H9 (cell line): Measurements from ENCODE around the gene GUCA1C. TPM values are rescaled to one million over a fixed set of nuclear protein-coding genes. Genes with fewer than 3 reads are reported as not detected.

ENCODE experiments used
- DNase-seq: peaks from one replicate; pipeline ENCODE4 v3.0.0-alpha.2; 2017
- H2AFZ ChIP-seq: one replicate; pipeline ENCODE4 v1.6.1; 2013; ENCODE audit warnings: mild to moderate bottlenecking, low read length, control low read depth, moderate library complexity
- H2AK5ac ChIP-seq: 2 replicates; pipeline ENCODE4 v1.6.1; 2013; ENCODE audit warnings: low read length, control low read depth, mixed read lengths; ENCODE audit not compliant: insufficient read length
- H2BK120ac ChIP-seq: one replicate; pipeline ENCODE4 v1.6.1; 2013; ENCODE audit warnings: low read depth, mild to moderate bottlenecking, low read length, control low read depth, inconsistent platforms; ENCODE audit not compliant: poor library complexity, severe bottlenecking
- H2BK12ac ChIP-seq: 2 replicates; pipeline ENCODE4 v1.6.1; 2013; ENCODE audit warnings: low read length, control low read depth, mixed read lengths, low read depth; ENCODE audit not compliant: insufficient read length
- H2BK15ac ChIP-seq: 2 replicates; pipeline ENCODE4 v1.6.1; 2013; ENCODE audit warnings: low read depth, low read length, control low read depth
- H2BK20ac ChIP-seq: one replicate; pipeline ENCODE4 v1.6.1; 2013; ENCODE audit warnings: low read depth, mild to moderate bottlenecking, low read length, control low read depth, inconsistent platforms; ENCODE audit not compliant: poor library complexity, severe bottlenecking
- H2BK5ac ChIP-seq: 2 replicates; pipeline ENCODE4 v1.6.1; 2013; ENCODE audit warnings: low read length, control low read depth, mixed read lengths; ENCODE audit not compliant: insufficient read length
- H3K14ac ChIP-seq: 2 replicates; pipeline ENCODE4 v1.6.1; 2013; ENCODE audit warnings: low read length, control low read depth; ENCODE audit not compliant: insufficient read depth
- H3K18ac ChIP-seq: 2 replicates; pipeline ENCODE4 v1.6.1; 2013; ENCODE audit warnings: low read depth, mild to moderate bottlenecking, mixed read lengths, low read length, control low read depth; ENCODE audit not compliant: insufficient read length
- H3K23ac ChIP-seq: 2 replicates; pipeline ENCODE4 v1.6.1; 2013; ENCODE audit warnings: low read length, control low read depth, mixed read lengths, low read depth; ENCODE audit not compliant: insufficient read length
- H3K23me2 ChIP-seq: 2 replicates; pipeline ENCODE4 v1.6.1; 2013; ENCODE audit warnings: low read depth, mild to moderate bottlenecking, mixed read lengths, low read length, control low read depth; ENCODE audit not compliant: insufficient read length, poor library complexity, severe bottlenecking
- H3K27ac ChIP-seq: 2 replicates; pipeline ENCODE4 v1.5.1; 2013; ENCODE audit warnings: low read length, control low read depth, mixed read lengths, low read depth; ENCODE audit not compliant: insufficient read length
- H3K27me3 ChIP-seq: 2 replicates; pipeline ENCODE4 v1.6.1; 2013; ENCODE audit warnings: low read length, control low read depth, inconsistent platforms; ENCODE audit not compliant: insufficient read depth
- H3K4ac ChIP-seq: 2 replicates; pipeline ENCODE4 v1.6.1; 2013; ENCODE audit warnings: low read depth, mild to moderate bottlenecking, control low read depth, inconsistent platforms, low read length, moderate library complexity
- H3K4me1 ChIP-seq: 2 replicates; pipeline ENCODE4 v1.6.1; 2013; ENCODE audit warnings: low read length, control low read depth, inconsistent platforms; ENCODE audit not compliant: insufficient read depth
- H3K4me2 ChIP-seq: 2 replicates; pipeline ENCODE4 v1.6.1; 2013; ENCODE audit warnings: low read length, control low read depth, mixed read lengths; ENCODE audit not compliant: insufficient read length, insufficient read depth
- H3K56ac ChIP-seq: 2 replicates; pipeline ENCODE4 v1.6.1; 2013; ENCODE audit warnings: low read depth, mild to moderate bottlenecking, mixed read lengths, low read length, control low read depth; ENCODE audit not compliant: insufficient read length
- H3K79me1 ChIP-seq: 2 replicates; pipeline ENCODE4 v1.6.1; 2013; ENCODE audit warnings: low read depth, mild to moderate bottlenecking, moderate library complexity, low read length, control low read depth, inconsistent platforms; ENCODE audit not compliant: insufficient read depth, poor library complexity, severe bottlenecking
- H3K79me2 ChIP-seq: 2 replicates; pipeline ENCODE4 v1.6.1; 2013; ENCODE audit warnings: low read length, control low read depth, inconsistent platforms; ENCODE audit not compliant: insufficient read depth
- H3K9ac ChIP-seq: 2 replicates; pipeline ENCODE4 v1.6.1; 2013; ENCODE audit warnings: low read length, control low read depth, mixed read lengths; ENCODE audit not compliant: insufficient read length; ENCODE audit errors: extremely low read depth
- H3K9me3 ChIP-seq: one replicate; pipeline ENCODE4 v1.6.1; 2013; ENCODE audit warnings: low read depth, low read length, inconsistent platforms; ENCODE audit not compliant: control insufficient read depth
- H3T11ph ChIP-seq: one replicate; pipeline ENCODE4 v1.6.1; 2013; ENCODE audit warnings: mild to moderate bottlenecking, low read length, control low read depth, inconsistent platforms
- H4K20me1 ChIP-seq: one replicate; pipeline ENCODE4 v1.6.1; 2013; ENCODE audit not compliant: control insufficient read depth, insufficient read length, insufficient read depth
- H4K5ac ChIP-seq: 2 replicates; pipeline ENCODE4 v1.6.1; 2013; ENCODE audit warnings: low read depth, mild to moderate bottlenecking, mixed read lengths, low read length, control low read depth; ENCODE audit not compliant: insufficient read length
- H4K8ac ChIP-seq: replicated peaks from 2 replicates; pipeline ENCODE4 v1.6.1; 2013; ENCODE audit warnings: low read length, control low read depth, mixed read lengths, low read depth; ENCODE audit not compliant: insufficient read length
- H4K91ac ChIP-seq: 2 replicates; pipeline ENCODE4 v1.6.1; 2013; ENCODE audit warnings: low read depth, mild to moderate bottlenecking, moderate library complexity, mixed read lengths, low read length, control low read depth; ENCODE audit not compliant: insufficient read length
- H3K27ac Mint-ChIP-seq, 3 experiments: 2 replicates in 2 of 3; 3 replicates in 1 of 3; pipeline ENCODE4 v1.8.0; 2020 to 2021; ENCODE audit warnings: mixed read lengths in 3 of 3, mild to moderate bottlenecking in 1 of 3, moderate library complexity in 1 of 3
- H3K27me3 Mint-ChIP-seq: 2 replicates; pipeline ENCODE4 v1.8.0; 2021; ENCODE audit warnings: low read depth, mild to moderate bottlenecking, moderate library complexity, mixed read lengths
- H3K36me3 Mint-ChIP-seq, 3 experiments: 2 replicates in 2 of 3; 3 replicates in 1 of 3; pipeline ENCODE4 v1.8.0; 2020 to 2021; ENCODE audit warnings: low read depth in 3 of 3, mixed read lengths in 3 of 3; ENCODE audit not compliant: insufficient read depth in 1 of 3
- H3K4me1 Mint-ChIP-seq, 2 experiments: 2 replicates each; pipeline ENCODE4 v1.8.0; 2020; ENCODE audit warnings: mixed read lengths in 2 of 2
- H3K4me3 Mint-ChIP-seq, 2 experiments: 2 replicates in 1 of 2; 3 replicates in 1 of 2; pipeline ENCODE4 v1.8.0; 2020 to 2021; ENCODE audit warnings: mild to moderate bottlenecking in 2 of 2, mixed read lengths in 2 of 2, moderate library complexity in 1 of 2
- H3K9me3 Mint-ChIP-seq, 2 experiments: 2 replicates in 1 of 2; 3 replicates in 1 of 2; pipeline ENCODE4 v1.8.0; 2020; ENCODE audit warnings: mild to moderate bottlenecking in 2 of 2, mixed read lengths in 2 of 2, moderate library complexity in 1 of 2
- CTCF ChIP-seq: fragments of 200-600 bp; sonication (generic); conservative IDR thresholded peaks from 3 replicates; pipeline ENCODE4 v1.8.0; 2021; ENCODE audit warnings: antibody characterized with exemption, mild to moderate bottlenecking
- WGBS: extraction: QIAGEN DNeasy Blood & Tissue Kit; methylation state at CpG from one replicate; pipeline ENCODE4 v1.1.7; 2013; ENCODE audit warnings: missing lambda C conversion rate, low lambda C conversion rate, mixed read lengths; ENCODE audit not compliant: insufficient read length; ENCODE audit errors: extremely low coverage; 5-methylcytosine and 5-hydroxymethylcytosine counted together
- total RNA-seq: library from RNA; stranded (reverse); gene quantifications from 2 replicates; pipeline ENCODE4 v1.2.1, GENCODE V29; 2021

Gene GUCA1C
- total RNA-seq, 1 experiment from 2014 or later, result not detected

DNA sequence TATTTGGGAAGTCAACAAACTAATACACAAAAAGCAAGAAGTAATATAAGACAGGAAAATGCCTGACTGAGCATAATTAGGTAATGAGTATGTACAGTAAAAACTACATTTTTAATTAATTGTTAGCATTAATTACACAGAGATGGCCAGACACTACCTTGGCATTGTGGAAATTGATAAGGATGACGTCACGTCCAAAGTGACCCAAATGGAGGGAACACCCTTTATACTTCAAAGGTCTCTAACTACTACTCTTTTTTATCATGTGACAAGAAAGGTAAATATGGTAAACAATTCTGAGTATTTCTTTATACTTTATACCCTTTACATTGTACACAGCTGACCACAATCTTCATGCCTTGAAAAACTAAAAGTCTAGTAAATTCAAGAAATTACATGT lies 22.4 kb upstream of the GUCA1C start:
- Histone ChIP-seq H3K14ac (no peak overlapping the region), H3K56ac (no peak overlapping the region), H3K4me2 (no peak overlapping the region), H3T11ph (no peak overlapping the region), H3K4ac (no peak overlapping the region), H4K5ac (no peak overlapping the region), H3K27ac (no peak overlapping the region), H4K91ac (no peak overlapping the region), H2AFZ (no peak overlapping the region), H2BK20ac (no peak overlapping the region), H2BK15ac (no peak overlapping the region), H3K9ac (no peak overlapping the region), H4K8ac (no peak overlapping the region), H2BK12ac (no peak overlapping the region), H3K18ac (no peak overlapping the region), H3K79me2 (no peaks in the 10 kb centered on the region), H3K23me2 (no peaks in the 10 kb centered on the region), H4K20me1 (no peaks in the 10 kb centered on the region), H3K23ac (no peak overlapping the region), H3K9me3 (no peaks in the 10 kb centered on the region), H3K4me1 (no peaks in the 10 kb centered on the region), H2AK5ac (no peak overlapping the region), H3K27me3 (no peaks in the 10 kb centered on the region), H2BK120ac (no peak overlapping the region), H2BK5ac (no peak overlapping the region), H3K79me1 (no peaks in the 10 kb centered on the region)
- no peak overlapping the region for H3K27ac Mint-ChIP-seq
- H3K4me3 Mint-ChIP-seq, result no peak overlapping the region
- no peak for DNase-seq
- no CpG with 5 or more reads among the region's 2 CpGs for WGBS
- H3K27me3 Mint-ChIP-seq, result no peaks in the 10 kb centered on the region
- TF ChIP-seq CTCF, result no peak
- no peaks in the 10 kb centered on the region for H3K36me3 Mint-ChIP-seq
- H3K4me1 Mint-ChIP-seq, result no peaks in the 10 kb centered on the region
- no peaks in the 10 kb centered on the region for H3K9me3 Mint-ChIP-seq
